GM21576 (cell line): ENCODE data around the gene SCN8A.
"Not testable (repeated sequence)": the region's sequence is repeated elsewhere in the genome, so short reads cannot be mapped to it uniquely, and the experiment has no call there.

Experiments
- ATAC-seq: cut with Tn5 transposase; IDR thresholded peaks from one replicate; pipeline ENCODE4 v1.9.1; 2021; ENCODE audit warnings: mild to moderate bottlenecking, moderate library complexity; ENCODE audit not compliant: unreplicated experiment

Gene SCN8A

DNA sequence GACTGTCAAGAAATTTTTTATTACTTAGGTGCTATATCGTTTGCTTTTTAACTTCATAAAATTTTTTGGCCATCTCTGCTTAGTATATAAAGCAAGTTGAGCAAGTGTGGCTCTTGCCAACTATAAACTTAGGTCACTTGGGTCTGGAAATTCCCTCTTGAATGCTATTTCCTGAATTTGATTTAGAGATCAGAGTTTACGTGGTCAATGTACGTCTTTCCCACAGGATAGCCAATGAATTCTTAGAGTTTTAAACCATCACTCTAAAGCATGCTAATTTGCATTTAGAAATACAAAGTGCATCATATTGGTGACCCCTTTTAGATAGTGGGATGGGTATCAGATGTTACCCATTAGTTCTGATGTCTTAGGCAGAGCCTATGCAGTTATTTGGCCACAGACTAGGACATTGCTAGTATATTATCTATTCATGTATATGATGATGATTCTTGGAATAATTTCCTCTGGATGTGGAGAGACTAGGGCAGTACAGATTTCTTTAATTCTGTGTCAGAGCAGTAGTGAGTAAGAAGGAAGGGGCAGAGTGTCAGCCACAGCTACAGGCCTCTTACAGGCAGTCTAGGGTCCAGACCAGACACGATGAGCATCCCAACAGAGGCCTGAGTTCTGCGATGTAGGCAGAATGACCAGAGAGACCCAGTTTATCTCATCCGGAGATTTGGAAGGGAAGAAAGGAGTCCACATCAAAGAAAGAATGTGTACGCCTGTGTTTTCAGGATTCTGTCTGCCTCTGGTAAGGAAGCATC is 30.3 kb downstream of the SCN8A start:
- no peak for ATAC-seq

DNA sequence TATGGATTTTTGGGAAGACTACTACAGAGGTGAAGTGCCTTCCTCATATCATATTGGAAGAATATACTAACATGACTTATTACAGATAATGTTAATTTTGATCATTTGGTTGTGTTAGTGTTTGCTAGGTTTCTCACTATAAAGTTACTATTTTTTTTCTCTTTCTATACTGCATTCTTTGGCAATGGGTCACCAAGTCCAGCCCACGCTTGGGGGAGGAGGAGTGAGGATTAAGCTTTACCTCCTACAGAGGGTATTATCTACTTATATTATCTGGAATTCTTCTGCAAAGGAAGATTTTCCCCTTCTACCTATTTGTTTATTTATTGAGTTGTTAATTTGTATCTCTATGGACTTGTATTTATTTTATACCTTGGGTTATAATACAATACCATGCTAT is 31.5 kb downstream of the SCN8A start:
- ATAC-seq = no peak

DNA sequence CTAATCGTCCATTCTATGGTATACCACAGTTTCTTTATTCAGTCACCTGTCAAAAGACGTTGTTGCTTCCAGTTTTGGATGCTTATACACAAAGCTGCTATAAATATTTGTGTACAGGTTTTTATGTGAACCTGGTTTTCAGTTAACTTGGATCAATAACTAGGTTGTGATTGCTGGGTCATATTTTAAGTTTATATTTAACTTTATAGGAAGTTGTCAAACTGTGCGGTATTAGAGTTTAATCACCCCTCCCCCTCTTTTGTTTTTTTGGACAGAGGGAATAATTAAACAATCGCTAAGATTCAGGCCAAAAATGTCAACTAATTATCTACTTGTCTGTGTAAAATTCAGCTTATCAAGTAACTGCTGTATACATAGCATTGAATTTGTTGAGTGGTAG is 34.3 kb downstream of the SCN8A start:
- no peak for ATAC-seq

DNA sequence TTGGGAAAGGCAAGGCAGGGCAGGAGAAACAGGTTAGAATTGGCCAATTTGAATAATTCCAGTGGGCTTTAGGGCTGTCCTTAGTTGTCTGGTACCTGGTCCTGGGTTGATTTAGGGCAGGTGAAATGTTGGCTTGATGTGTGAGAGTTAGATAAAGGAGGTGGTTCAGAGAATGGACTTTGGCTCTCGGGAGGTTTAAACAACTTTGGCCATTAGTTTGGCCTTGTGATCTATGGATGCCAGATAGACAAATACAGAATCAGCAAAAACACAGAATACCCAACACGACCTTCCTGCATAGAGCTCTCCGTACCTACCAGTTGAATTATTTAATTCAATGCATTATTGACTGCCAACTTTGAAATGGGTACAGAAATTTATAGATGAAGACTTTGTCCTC is 35.1 kb downstream of the SCN8A start:
- no peak for ATAC-seq

DNA sequence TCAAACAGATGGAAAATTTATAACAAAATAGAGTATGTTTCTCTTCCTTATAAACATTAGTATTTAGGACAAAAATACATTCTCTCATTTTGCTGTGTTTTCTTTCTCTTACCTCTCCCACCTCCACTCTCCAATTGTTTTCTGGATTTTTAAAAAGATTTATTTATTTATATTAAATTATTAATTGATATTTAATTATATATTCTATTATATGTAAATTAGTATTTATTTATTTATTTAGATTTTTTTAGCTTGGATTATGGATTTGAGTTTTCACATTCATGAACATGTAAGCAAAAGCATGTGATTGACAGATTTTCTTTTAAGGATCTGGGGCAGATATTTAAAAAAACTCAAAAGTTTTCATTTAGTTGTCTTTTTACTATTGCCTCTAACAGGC is 35.6 kb downstream of the SCN8A start:
- no peak for ATAC-seq

DNA sequence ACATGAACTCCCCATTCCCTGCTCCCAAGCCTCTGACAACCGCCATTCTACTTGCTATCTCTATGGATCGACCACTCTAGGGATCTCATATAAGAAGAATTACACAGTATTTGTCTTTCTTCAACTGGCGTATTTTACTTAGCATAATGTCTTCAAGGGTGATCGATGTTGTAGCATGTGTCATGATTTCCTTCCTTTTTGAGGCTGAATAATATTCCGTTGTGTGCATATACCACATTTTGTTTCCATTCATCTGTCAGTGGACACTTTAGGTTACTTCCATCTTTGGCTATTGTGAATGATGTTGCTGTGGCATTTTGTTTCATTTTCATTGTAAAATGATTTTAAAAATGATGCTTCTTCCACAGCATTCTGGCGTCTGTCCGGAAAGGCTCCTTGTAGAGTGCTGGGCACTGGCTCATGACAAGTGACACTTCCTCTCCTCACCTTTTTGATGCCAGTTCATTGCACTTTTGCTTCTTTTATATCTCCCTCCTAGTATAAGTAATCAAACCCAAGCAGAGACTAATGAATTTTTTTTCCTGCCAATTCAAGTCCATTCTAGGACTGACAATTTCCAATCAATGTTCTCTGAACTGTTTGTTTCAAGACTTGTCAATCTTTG is 39.3 kb downstream of the SCN8A start:
- ATAC-seq = no peak

DNA sequence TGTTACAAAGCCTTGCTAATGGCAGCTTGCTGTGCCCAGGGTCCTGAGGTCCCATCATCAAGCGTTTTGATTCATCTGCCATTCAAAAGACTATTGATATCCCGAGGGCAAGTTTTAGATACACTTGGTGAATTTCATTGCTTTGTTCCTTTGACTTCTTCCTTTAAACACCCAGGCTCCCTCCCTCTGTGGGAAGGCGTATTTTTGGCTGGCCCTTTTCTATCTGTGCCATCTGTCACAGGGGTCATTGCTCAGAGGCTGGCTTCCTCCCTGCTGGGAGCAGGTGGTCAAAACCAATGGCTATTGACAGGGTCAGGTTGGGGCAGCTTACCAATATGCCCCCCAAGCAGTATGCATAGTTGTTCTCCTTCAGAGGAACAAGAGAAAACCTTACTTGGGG is 40.0 kb downstream of the SCN8A start:
- ATAC-seq = no peak

DNA sequence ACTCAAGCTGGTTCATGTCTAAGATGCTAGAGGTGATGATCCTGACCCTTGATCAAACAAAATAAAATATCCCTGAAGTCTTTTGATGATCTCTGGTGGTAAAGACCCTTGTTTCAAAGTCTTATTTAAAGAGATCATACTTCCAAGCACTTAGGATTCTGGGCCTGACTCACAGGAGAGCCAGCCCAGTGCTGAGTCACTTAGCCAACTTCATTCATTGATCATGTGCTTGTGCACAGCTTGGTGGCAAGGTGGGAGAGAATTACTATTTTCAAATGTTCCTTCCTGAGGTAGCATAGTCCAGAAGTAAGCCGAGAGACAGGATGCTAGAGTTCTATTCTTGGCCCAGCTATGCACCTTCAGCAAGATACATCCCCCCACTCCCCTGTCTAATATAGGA is 40.6 kb downstream of the SCN8A start:
- ATAC-seq = no peak

DNA sequence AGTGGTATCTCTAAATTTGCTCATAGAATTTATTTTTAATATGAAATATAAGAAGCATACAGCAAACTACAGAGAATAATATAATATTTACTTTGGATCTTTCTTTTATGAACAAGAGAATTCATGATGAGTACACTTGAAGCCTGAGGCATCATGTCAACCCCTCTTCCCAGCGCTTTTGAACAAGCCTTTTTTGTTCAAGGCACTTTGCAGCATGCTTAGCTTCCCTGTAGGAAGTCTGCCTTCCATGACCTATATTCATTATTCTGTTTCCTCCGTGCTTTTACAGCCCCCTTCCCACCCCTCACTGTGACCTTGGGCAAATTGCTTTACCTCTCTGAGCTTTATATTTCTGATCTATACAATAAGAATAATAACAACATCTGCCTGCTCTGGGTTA is 41.6 kb downstream of the SCN8A start:
- ATAC-seq = no peak

DNA sequence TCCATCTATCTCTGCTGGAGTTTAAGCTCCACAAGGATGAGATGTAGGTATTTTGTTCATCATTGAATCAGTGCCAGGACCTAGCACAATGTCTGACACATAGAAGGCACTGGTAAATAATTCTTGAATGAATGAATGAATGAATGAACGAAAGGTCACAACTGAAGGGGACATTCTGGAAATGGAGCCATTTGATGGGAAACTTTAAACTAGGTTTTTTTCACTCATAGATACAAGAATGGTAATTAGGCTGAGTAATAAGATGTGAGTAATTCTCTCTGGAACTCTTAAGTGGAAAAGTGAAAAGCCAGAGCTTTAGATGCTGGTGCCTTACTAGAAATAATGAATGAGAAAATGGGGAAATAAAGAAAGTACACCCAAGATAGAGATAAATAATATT is 44.3 kb downstream of the SCN8A start:
- no peak for ATAC-seq

DNA sequence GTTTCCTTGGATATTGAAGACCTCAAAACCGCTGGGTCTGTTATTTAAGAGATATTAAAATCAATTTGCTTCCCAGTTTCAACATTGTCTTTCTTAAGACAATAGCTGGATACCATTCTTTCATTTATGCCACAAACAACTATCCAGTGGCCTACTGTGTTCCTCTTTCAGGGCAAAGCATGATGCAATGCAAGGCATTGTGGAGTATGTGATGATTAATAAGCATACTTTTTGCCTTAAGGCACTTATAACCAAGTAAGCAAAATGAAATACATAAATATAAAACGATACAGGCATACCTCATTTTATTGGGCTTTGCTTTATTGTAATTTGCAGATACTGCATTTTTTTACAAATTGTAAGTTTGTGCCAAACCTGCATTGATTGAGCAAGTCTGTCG is 45.5 kb downstream of the SCN8A start:
- no peak for ATAC-seq

DNA sequence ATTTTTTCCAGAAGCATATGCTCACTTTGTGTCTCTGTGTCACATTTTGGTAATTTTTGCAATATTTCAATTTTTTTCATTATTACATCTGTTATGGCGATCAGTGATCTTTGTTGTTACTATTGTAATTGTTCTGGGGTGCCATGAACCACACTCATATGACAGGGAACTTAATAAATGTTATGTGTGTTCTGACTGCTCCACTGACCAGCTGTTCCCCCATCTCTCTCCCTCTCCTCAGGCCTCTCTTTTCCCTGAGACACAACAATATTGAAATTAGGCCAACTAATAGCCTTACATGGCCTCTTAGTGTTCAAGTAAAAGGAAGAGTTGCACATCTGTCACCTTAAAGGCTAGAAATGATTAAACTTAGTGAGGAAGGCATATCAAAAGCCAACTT is 46.0 kb downstream of the SCN8A start:
- ATAC-seq = no peak

DNA sequence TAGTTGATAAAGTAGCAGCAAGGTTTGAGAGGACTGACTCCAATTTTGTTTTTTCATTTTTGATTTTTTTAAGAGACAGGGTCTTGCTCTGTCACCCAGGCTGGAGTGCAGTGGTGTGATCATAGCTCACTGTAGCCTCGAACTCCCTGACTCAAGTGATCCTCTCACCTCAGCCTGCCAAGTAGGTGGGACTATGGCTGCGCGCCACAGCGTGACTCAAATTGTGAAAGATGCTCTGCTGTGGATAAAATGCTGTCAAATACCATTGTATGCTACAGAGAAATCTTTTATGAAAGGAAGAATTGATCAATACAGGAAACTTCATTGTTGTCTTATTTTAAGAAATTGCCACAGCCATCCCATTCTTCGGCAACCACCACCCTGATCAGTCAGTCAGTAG is 48.3 kb downstream of the SCN8A start:
- no peak for ATAC-seq

DNA sequence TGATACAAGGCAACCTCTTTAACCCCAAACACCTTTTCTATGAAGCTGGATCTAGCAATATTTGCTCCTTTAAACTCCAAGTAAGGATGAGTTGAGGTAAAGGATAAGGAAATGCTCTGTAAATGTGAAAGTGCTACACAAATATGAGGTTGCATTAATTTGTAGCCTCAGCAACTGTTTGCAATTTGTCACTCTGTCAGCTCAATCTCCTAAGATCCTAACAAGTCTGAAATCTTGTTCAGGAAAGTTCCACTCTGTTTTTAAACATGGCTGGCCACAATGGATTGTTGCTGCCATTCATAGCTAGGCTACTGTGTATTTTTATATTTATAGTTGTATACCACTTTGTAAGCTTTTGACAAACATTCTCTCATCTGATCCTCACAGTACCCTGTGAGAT is 51.3 kb downstream of the SCN8A start:
- ATAC-seq = no peak

DNA sequence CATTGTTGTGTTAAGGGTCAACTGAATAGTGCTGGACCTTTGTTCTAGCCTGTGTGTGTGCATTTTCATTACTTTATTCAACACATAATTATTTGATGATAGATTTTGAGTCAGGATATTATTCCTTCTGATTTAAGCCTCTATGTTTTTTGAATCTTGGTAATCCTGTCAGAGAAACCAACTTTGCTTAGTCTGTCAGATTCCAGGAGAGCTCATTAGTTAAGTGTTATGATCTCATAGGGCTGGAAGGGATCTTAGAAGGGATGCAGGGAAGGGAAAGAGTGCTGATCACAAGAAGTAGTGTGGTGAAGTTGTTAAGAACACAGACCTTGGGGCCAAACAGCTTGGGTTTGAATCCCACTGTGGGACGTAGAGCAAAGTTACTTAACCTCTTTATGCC is 52.9 kb downstream of the SCN8A start:
- no peak for ATAC-seq

DNA sequence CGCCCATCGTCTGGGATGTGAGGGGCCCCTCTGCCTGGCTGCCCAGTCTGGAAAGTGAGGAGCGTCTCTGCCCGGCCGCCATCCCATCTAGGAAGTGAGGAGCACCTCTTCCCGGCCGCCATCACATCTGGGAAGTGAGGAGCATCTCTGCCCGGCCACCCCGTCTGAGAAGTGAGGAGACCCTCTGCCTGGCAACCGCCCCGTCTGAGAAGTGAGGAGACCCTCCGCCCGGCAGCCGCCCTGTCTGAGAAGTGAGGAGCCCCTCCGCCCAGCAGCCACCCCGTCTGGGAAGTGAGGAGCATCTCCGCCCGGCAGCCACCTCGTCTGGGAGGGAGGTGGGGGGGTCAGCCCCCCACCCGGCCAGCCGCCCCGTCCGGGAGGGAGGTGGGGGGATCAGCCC is 53.7 kb downstream of the SCN8A start:
- ATAC-seq = not testable (repeated sequence)

DNA sequence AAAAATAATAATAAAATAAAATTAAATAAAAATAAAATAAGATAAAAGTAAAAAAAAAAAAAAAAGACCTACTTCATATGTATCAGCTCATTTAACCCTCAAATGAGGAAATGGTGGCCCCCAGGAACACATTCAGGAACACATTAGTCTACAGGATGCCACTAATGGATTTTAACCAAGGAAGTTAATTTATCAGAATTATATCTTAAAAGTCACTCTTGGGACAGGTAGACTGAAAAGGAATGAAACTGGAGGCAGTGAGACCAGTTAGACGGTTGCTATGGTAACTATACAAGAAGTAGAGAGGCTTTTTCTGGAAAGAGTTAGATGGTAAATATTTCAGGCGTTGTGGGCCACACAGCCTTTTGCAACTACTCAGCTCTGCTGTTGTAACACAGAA is 54.9 kb downstream of the SCN8A start:
- no peak for ATAC-seq

DNA sequence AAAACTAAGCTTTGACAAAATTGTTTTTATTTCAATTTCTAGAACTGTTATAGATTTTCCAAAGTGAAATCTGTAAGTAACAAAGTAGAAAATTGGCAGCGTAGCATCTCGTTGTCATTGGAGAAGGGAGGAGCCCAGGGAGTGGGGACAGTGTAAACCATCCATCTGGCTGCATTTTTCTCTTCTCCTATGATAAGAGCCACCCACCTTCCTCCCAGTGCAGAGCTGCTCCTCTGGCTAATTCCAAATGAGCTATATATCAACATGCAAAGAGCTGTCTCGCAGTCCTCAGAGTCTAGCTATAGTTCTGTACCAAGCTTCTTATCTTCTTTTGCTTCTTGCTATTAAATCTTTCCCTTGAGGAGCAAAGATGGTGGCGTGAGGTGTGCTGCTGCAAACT is 56.6 kb downstream of the SCN8A start:
- ATAC-seq = no peak

DNA sequence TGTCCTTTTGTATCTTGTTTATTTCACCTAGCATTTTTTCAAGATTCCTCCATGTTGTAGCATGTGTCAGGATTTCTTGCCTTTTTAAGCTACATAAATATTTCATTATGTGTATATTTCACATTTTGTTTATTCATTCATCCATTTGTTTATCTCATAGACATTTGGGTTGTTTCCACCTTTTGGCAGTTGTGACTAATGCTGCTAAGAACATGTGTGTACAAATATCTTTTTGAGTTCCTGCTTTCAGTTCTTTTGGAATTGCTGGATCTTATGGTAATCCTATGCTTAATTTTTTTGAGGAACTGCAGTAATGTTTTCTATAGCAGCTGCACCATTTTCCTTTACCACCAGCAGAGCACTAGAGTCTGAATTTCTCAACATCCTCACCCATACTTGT is 62.4 kb downstream of the SCN8A start:
- ATAC-seq = no peak

DNA sequence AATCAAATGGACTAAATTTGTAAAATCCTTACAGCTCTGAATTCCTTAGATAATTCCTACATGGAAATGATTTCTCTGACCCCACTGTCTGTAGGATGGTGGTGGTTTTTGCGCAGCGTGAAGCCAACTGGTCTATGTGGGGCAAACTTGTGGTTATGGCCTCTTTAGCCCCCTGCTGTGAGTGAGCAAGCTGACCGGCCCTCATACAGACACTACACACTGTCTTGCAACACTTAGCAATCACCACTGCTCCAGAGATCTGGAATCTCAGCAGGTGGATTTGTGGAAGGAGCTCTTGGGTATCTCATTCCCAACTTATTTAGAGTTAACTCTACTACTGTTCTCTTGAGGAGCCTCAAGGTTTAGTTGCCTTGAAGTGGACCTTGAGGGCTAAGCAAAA is 70.2 kb downstream of the SCN8A start:
- no peak for ATAC-seq

DNA sequence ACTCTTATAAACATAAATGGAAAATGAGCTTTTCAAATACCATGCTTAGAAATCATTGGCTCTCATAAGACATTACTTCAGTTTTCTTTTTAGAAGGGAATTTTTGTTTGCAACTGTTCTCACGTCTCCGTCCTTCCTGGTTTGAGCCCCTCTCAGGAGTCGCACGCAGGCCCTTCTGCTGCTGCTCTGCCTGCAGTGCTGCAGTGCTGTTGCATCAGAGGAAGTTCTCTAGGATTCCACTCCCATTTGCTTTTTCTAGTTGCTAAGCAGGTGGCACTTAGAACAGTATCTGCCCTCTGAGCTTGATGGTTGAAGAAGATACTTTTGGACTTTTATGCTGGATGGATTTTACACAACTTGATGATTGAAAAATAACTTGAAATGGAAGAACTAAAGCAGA is 70.8 kb downstream of the SCN8A start:
- ATAC-seq = no peak

DNA sequence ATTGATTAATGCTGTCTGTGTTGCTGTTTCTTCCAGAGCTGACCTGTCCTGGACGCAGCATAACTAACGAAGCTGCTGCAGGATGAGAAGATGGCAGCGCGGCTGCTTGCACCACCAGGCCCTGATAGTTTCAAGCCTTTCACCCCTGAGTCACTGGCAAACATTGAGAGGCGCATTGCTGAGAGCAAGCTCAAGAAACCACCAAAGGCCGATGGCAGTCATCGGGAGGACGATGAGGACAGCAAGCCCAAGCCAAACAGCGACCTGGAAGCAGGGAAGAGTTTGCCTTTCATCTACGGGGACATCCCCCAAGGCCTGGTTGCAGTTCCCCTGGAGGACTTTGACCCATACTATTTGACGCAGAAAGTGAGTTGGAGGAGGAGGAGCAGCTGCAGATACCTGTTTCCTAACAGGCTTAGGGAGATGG is 71.7 kb downstream of the SCN8A start:
- no peak for ATAC-seq

DNA sequence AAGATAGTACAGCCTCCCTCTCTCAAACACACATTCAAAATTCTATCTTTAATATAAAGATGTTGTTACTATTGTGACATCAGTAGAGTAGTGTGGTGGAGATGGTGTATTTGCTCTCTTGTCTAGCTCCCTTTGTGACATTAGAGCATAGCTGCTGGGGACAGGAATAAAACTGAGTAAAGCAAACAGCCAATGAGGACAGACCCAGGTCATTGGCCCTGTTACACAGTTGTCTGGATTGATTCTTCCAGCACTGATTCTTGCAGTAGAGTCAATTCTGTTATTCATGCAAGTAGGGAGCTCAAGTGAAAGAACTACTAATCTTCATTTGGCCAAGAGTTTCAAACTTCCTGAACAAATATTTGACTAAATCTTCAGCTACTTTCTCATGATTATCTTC is 72.4 kb downstream of the SCN8A start:
- ATAC-seq = no peak
